HepG2 (cell line): ENCODE results near the gene RHBDL1. TPM values are rescaled to one million over a fixed set of nuclear protein-coding genes. Genes with fewer than 3 reads are reported as not detected.

ENCODE experiments used
- ATAC-seq: fragments of 200-7000 bp; cut with Tn5 transposase; 3 replicates; pipeline ENCODE4 v1.9.1; 2020; ENCODE audit warnings: mild to moderate bottlenecking, moderate library complexity
- BruUV-seq: library from RNA; stranded (reverse); fragments of 400-500 nt; replicated peaks from 2 replicates; lab custom pipeline; 2021; lab: Mats Ljungman, UMichigan
- CTCF ChIA-PET: fragments of 300-600 bp; formaldehyde crosslinking; extraction: SDS; loops from one replicate; lab custom pipeline; 2021; ENCODE audit warnings: low total read pairs, inconsistent platforms, low intra/inter-chr PET ratio; lab: Yijun Ruan, JAX
- POLR2A ChIA-PET: fragments of 350-600 bp; sonication (Branson Sonifier 250); formaldehyde crosslinking; loops from one replicate; lab custom pipeline; 2020; ENCODE audit warnings: antibody characterized with exemption, inconsistent platforms; lab: Yijun Ruan, JAX
- DNase-seq: peaks from one replicate; pipeline ENCODE4 v3.0.0-alpha.2; 2015; ENCODE audit warnings: low spot score
- FAIRE-seq: peaks from 3 replicates; lab custom pipeline; 2011; peaks lifted over from hg19 to GRCh38; lab: Jason Lieb, UNC
- H2AFZ ChIP-seq: one replicate; pipeline ENCODE4 v1.6.1; 2011; ENCODE audit warnings: low read length, inconsistent platforms
- H3K27ac ChIP-seq: fragments of 300-600 bp; 3 replicates; pipeline ENCODE4 v1.8.0; 2011; ENCODE audit warnings: mixed run types, mild to moderate bottlenecking, mixed read lengths, low read length, inconsistent platforms; ENCODE audit not compliant: insufficient read depth; ENCODE audit errors: extremely low read length
- H3K27me3 ChIP-seq, 2 experiments: fragments of 200-600 bp in 1 of 2; 2 replicates in 1 of 2; 3 replicates in 1 of 2; pipeline versions ENCODE4 v1.6.0 to v1.8.0; 2011; ENCODE audit warnings: low read length in 2 of 2, mild to moderate bottlenecking in 2 of 2, moderate library complexity in 2 of 2, inconsistent platforms in 1 of 2; ENCODE audit not compliant: insufficient read depth in 2 of 2, control insufficient read depth in 1 of 2
- H3K36me3 ChIP-seq, 2 experiments: fragments of 200-600 bp in 1 of 2; replicated peaks in 1 of 2; 2 replicates in 1 of 2; 3 replicates in 1 of 2; pipeline versions ENCODE4 v1.5.1 to v1.8.0; 2011; ENCODE audit warnings: low read length in 2 of 2, inconsistent platforms in 1 of 2; ENCODE audit not compliant: insufficient read depth in 2 of 2, control insufficient read depth in 1 of 2
- H3K4me1 ChIP-seq: 2 replicates; pipeline ENCODE4 v1.5.1; 2012; ENCODE audit warnings: low read length, inconsistent platforms; ENCODE audit not compliant: insufficient read depth
- H3K4me2 ChIP-seq: 2 replicates; pipeline ENCODE4 v1.6.0; 2011; ENCODE audit warnings: low read depth, low read length, inconsistent platforms
- H3K4me3 ChIP-seq, 3 experiments: fragments of 200-600 bp in 1 of 3; sonication (generic), shearing (Covaris generic) in 1 of 3; replicated peaks in 1 of 3; 2 replicates each; pipeline ENCODE4 v1.5.1; 2011 to 2016; ENCODE audit warnings: low read length in 3 of 3, inconsistent platforms in 2 of 3, low read depth in 2 of 3, mild to moderate bottlenecking in 2 of 3, control low read depth in 1 of 3, mixed read lengths in 1 of 3; ENCODE audit not compliant: insufficient read depth in 1 of 3
- H3K79me2 ChIP-seq: one replicate; pipeline ENCODE4 v1.6.1; 2011; ENCODE audit warnings: low read length, inconsistent platforms; ENCODE audit not compliant: insufficient read depth
- H3K9ac ChIP-seq: 2 replicates; pipeline ENCODE4 v1.6.0; 2011; ENCODE audit warnings: mild to moderate bottlenecking, low read depth, low read length, inconsistent platforms; ENCODE audit not compliant: insufficient read depth
- H3K9me3 ChIP-seq: 2 replicates; pipeline ENCODE4 v1.5.1; 2012; ENCODE audit warnings: mild to moderate bottlenecking, low read length
- H4K20me1 ChIP-seq: 2 replicates; pipeline ENCODE4 v1.6.0; 2011; ENCODE audit warnings: inconsistent platforms, mild to moderate bottlenecking, low read length, moderate library complexity; ENCODE audit not compliant: insufficient read depth
- AGO2 ChIP-seq: fragments of 200-400 bp; formaldehyde crosslinking; optimal IDR thresholded peaks from 2 replicates; pipeline ENCODE3; 2017; ENCODE audit warnings: mild to moderate bottlenecking, low read depth, low read length, moderate library complexity
- POLR2A ChIP-seq, 2 experiments: IDR thresholded peaks; 2 replicates each; pipeline ENCODE4 v1.6.1; 2011; ENCODE audit warnings: low read depth in 2 of 2, low read length in 2 of 2, mild to moderate bottlenecking in 1 of 2, moderate library complexity in 1 of 2; ENCODE audit not compliant: insufficient read depth in 1 of 2
- POLR2G ChIP-seq: fragments of 200-400 bp; formaldehyde crosslinking; IDR thresholded peaks from 2 replicates; pipeline ENCODE4 v1.6.1; 2018; ENCODE audit warnings: mild to moderate bottlenecking, low read depth, low read length, moderate library complexity
- SKIL ChIP-seq: sonication (generic); formaldehyde crosslinking; IDR thresholded peaks from 2 replicates; pipeline ENCODE4 v1.8.0; 2022; ENCODE audit warnings: missing genetic modification reagents, mild to moderate bottlenecking, moderate library complexity, borderline replicate concordance
- WGBS: methylation state at CpG from one replicate; pipeline ENCODE4 v1.1.6; 2017; ENCODE audit warnings: low lambda C conversion rate; 5-methylcytosine and 5-hydroxymethylcytosine counted together
- in situ Hi-C: cut with HindIII; loops from 2 replicates; pipeline ENCODE4 v1.10.0; 2017; ENCODE audit warnings: low pct_unique_long_range_greater_than_20kb; ENCODE audit not compliant: extremely low pct_ligation_motif_present
- intact Hi-C: fragments of 100-400 bp; cut with micrococcal nuclease; formaldehyde crosslinking; loops from one replicate; pipeline ENCODE4 v1.10.0; 2022; ENCODE audit not compliant: unreplicated experiment
- polyA plus RNA-seq, 8 experiments: library from polyadenylated mRNA; depleted of rRNA in 3 of 8; stranded (reverse) in 7 of 8; unstranded in 1 of 8; fragments of >200 nt; fragmentation: Illumina TruSeq in 4 of 8; extraction: Trizol in 4 of 8; gene quantifications; 2 replicates each; pipeline versions ENCODE4 v1.2.1 to v1.2.3, GENCODE V29; 2011 to 2016; ENCODE audit warnings: low read depth in 4 of 8, missing spikeins in 1 of 8, mixed read lengths in 1 of 8; ENCODE audit not compliant: insufficient read depth in 1 of 8
- total RNA-seq, 5 experiments: library from RNA; depleted of rRNA; stranded (reverse); fragments of >200 nt; fragmentation: Illumina TruSeq; extraction: Trizol; gene quantifications; 2 replicates each; pipeline ENCODE4 v1.2.3, GENCODE V29; 2016; ENCODE audit warnings: low read depth in 1 of 5

The RHBDL1 gene
- total and polyA plus RNA-seq, 2 of the 13 experiments (the other 11 are each of a cell fraction or from before 2014, with no cell fraction given), result 1.8 to 3.8 TPM

DNA sequence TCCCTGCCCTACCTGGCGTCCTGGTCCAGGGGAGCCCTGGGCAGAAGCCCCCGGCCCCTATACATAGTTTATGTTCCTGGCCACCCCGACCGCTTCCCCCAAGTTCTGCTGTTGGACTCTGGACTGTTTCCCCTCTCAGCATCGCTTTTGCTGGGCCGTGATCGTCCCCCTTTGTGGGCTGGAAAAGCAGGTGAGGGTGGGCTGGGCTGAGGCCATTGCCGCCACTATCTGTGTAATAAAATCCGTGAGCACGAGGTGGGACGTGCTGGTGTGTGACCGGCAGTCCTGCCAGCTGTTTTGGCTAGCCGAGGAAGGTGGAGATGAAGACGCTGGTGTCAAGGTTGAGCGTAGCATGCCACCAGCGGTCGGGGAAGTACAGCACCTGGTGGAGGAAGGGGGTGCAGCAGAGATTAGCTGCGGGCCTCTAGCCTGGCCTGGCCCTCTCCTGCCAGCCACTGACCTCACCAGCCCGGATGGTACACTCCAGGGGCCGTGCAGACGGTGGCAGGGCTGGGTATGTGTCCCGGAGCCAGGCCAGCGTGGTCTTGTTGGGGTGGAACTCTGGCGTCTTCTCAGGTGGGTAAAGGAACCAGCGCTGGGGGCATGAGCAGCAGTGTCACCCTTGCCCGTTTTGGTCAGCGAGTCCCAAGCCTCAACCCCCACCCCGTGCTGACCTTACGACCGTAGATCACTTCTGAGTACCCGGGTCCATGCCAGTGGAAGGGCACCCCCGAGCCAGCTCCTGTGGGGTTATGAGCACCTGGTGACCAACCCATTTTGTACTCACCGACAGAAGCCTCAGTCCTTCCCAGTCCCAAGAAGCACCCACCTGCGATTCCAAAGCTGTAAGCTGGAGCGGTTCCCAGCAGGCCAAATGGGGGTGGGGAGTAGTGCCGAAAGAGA lies 7.3 kb downstream of the RHBDL1 start:
- DNase-seq (no peak), ATAC-seq (no peak), FAIRE-seq (no peak)
- H3K36me3 ChIP-seq, result peaks cover 11 to 20% of the 10 kb centered on the region in 2 experiments; a peak in 4 of 5 replicates
- peaks cover 27% of the 10 kb centered on the region for H3K4me1 ChIP-seq
- POLR2A ChIA-PET, result no interaction called here
- H3K4me3 ChIP-seq, result no peak overlapping the region
- 0 out of 2 replicates have a peak, but pooled peaks cover 3% of the 10 kb centered on the region for H4K20me1 ChIP-seq
- 98% methylated on average over 18 of the region's 36 CpGs for WGBS
- CTCF ChIA-PET, result no interaction called here
- in situ Hi-C loops (no loop called here), intact Hi-C loops (no loop called here)
- peaks cover 16% of the 10 kb centered on the region for H3K79me2 ChIP-seq
- no peaks in the 10 kb centered on the region; a peak in 1 of 5 replicates for H3K27me3 ChIP-seq
- no TSS peak for BruUV-seq
- H2AFZ ChIP-seq, result no peak overlapping the region
- no peak overlapping the region for H3K9ac ChIP-seq
- no peak overlapping the region for H3K27ac ChIP-seq
- TF ChIP-seq AGO2 (peak; percentile 7), POLR2A (IDR thresholded peaks at IDR 0.05; ENCODE audit: insufficient read depth in 1 of 2, low read depth in 2 of 2, low read length in 2 of 2) (peak in 1 of 2 experiments; percentile 28; a peak in 1 of 4 replicates), SKIL (no peak), POLR2G (peak; percentile 15; the same call in 1 of the 2 replicates)
- TF ChIP-seq, all 625 proteins: peak for 3
- no peaks in the 10 kb centered on the region for H3K9me3 ChIP-seq
- H3K4me2 ChIP-seq, result no peak overlapping the region
